Panc1 (cell line): Measurements from ENCODE around the gene IRF2BP2. TPM values are rescaled to one million over a fixed set of nuclear protein-coding genes. Genes with fewer than 3 reads are reported as not detected.

Experiments
- ATAC-seq: fragments of 200-7000 bp; cut with Tn5 transposase; 2 replicates; pipeline ENCODE4 v1.9.1; 2020; ENCODE audit warnings: mild to moderate bottlenecking, moderate library complexity
- BruUV-seq: library from RNA; stranded (reverse); fragments of 400-500 nt; replicated peaks from 2 replicates; lab custom pipeline; 2021; lab: Mats Ljungman, UMichigan
- CTCF ChIA-PET: fragments of 300-600 bp; sonication (Branson Sonifier 250); formaldehyde crosslinking; loops from one replicate; lab custom pipeline; 2022; ENCODE audit warnings: antibody characterized with exemption; lab: Charles Lee
- POLR2A ChIA-PET: fragments of 300-600 bp; sonication (Branson Sonifier 250); formaldehyde crosslinking; loops from one replicate; lab custom pipeline; 2022; ENCODE audit warnings: antibody characterized with exemption; lab: Charles Lee
- DNase-seq: peaks from one replicate; pipeline ENCODE4 v3.0.0-alpha.2; 2010; ENCODE audit warnings: low read depth, low spot score
- H3K27ac ChIP-seq: 2 replicates; pipeline ENCODE4 v1.5.1; 2011; ENCODE audit warnings: mild to moderate bottlenecking, low read length, inconsistent platforms
- H3K27me3 ChIP-seq: fragments of 200-500 bp; sonication (Bioruptor generic); 2 replicates; pipeline ENCODE4 v1.6.0; 2014; ENCODE audit warnings: low read length, inconsistent platforms; ENCODE audit not compliant: control insufficient read depth, insufficient read depth
- H3K36me3 ChIP-seq: fragments of 200-500 bp; sonication (Bioruptor generic); 2 replicates; pipeline ENCODE4 v1.5.1; 2014; ENCODE audit warnings: inconsistent platforms, mild to moderate bottlenecking, low read length, moderate library complexity; ENCODE audit not compliant: control insufficient read depth, insufficient read depth
- H3K4me1 ChIP-seq: 2 replicates; pipeline ENCODE4 v1.5.1; 2011; ENCODE audit warnings: inconsistent platforms, mild to moderate bottlenecking, low read length, moderate library complexity; ENCODE audit not compliant: control insufficient read depth, insufficient read depth
- H3K4me3 ChIP-seq, 2 experiments: 2 replicates each; pipeline ENCODE4 v1.5.1; 2011 to 2012; ENCODE audit warnings: low read depth in 2 of 2, low read length in 2 of 2, mild to moderate bottlenecking in 2 of 2, inconsistent platforms in 1 of 2, moderate library complexity in 1 of 2
- H3K9me3 ChIP-seq: fragments of 200-500 bp; sonication (Bioruptor generic); 2 replicates; pipeline ENCODE4 v1.5.1; 2014; ENCODE audit warnings: low read depth, mild to moderate bottlenecking, inconsistent platforms, low read length, moderate library complexity; ENCODE audit not compliant: control insufficient read depth, insufficient read depth
- CTCF ChIP-seq: fragments of 450-650 bp; IDR thresholded peaks from 2 replicates; pipeline ENCODE4 v1.5.1; 2017; ENCODE audit warnings: mild to moderate bottlenecking
- POLR2AphosphoS5 ChIP-seq: IDR thresholded peaks from 2 replicates; pipeline ENCODE4 v1.6.1; 2012; ENCODE audit warnings: mild to moderate bottlenecking, low read depth, low read length, moderate library complexity
- REST ChIP-seq, 2 experiments: IDR thresholded peaks; 2 replicates each; pipeline ENCODE4 v1.6.1; 2011 to 2012; ENCODE audit warnings: low read depth in 2 of 2, control low read depth in 1 of 2, low read length in 1 of 2, mild to moderate bottlenecking in 1 of 2, moderate library complexity in 1 of 2; ENCODE audit not compliant: insufficient read depth in 1 of 2
- SIN3A ChIP-seq: IDR thresholded peaks from 2 replicates; pipeline ENCODE4 v1.6.1; 2012; ENCODE audit warnings: low read depth, mild to moderate bottlenecking, low read length, moderate library complexity, borderline replicate concordance; ENCODE audit not compliant: insufficient read depth
- TCF7L2 ChIP-seq: IDR thresholded peaks from 2 replicates; pipeline ENCODE4 v1.6.1; 2011; ENCODE audit warnings: mild to moderate bottlenecking, low read depth, low read length, inconsistent platforms
- in situ Hi-C: cut with HindIII; loops from 2 replicates; pipeline ENCODE4 v1.10.0; 2016; ENCODE audit warnings: low sequenced_read_pairs, low pct_unique_long_range_greater_than_20kb
- intact Hi-C: fragments of 100-400 bp; cut with micrococcal nuclease; formaldehyde crosslinking; loops from one replicate; pipeline ENCODE4 v1.10.0; 2022; ENCODE audit not compliant: unreplicated experiment
- total RNA-seq: library from RNA; stranded (reverse); gene quantifications from one replicate; pipeline ENCODE4 v1.2.1, GENCODE V29; 2021; ENCODE audit not compliant: unreplicated experiment

The IRF2BP2 gene
- total RNA-seq, 1 experiment from 2014 or later: 187 TPM

- H3K4me1 ChIP-seq: peaks cover 68% of the 10 kb centered on the region
- no peaks in the 10 kb centered on the region for H3K36me3 ChIP-seq
- ChIA-PET POLR2A (interaction anchor here (0.6 to 1.0 kb wide), 4 partner anchors 9 to 435 kb away, joined by 3 to 4 read pairs (median 4); no protein-coding TSS in a partner anchor), CTCF (interaction anchor here (0.7 kb wide), 1 partner anchor 17 kb away, joined by 6 read pairs; no protein-coding TSS in a partner anchor)
- intact Hi-C loops: no loop called here
- no peak for ATAC-seq
- peak overlapping the region; percentile 100 for H3K27ac ChIP-seq
- H3K9me3 ChIP-seq: no peaks in the 10 kb centered on the region
- no TSS peak for BruUV-seq
- TF ChIP-seq REST (IDR thresholded peaks at IDR 0.05; ENCODE audit: insufficient read depth in 1 of 2, low read depth in 2 of 2, low read length in 1 of 2): no peak
- TF ChIP-seq TCF7L2: no peak
- TF ChIP-seq CTCF: no peak
- no peak for TF ChIP-seq SIN3A
- no peak for TF ChIP-seq POLR2AphosphoS5
- no peaks in the 10 kb centered on the region for H3K27me3 ChIP-seq
- no peak for DNase-seq
- in situ Hi-C loops: loop anchor here (25.0 kb wide), 1 partner anchor 341 kb away; no protein-coding TSS in a partner anchor
- H3K4me3 ChIP-seq: no peak overlapping the region
Observed at GRCh38 chr1:234621657-234622335, 11.8 kb upstream of the IRF2BP2 start.

- in situ Hi-C loops: loop anchor here (25.0 kb wide), 1 partner anchor 341 kb away; no protein-coding TSS in a partner anchor
- ATAC-seq: no peak
- H3K27ac ChIP-seq: peak overlapping the region; percentile 100
- no peaks in the 10 kb centered on the region for H3K27me3 ChIP-seq
- no peaks in the 10 kb centered on the region for H3K36me3 ChIP-seq
- POLR2A ChIA-PET: interaction anchor here (0.6 kb wide), 1 partner anchor 91 kb away, joined by 4 read pairs; no protein-coding TSS in a partner anchor
- no peak for DNase-seq
- no peak overlapping the region for H3K4me3 ChIP-seq
- BruUV-seq: no TSS peak
- TF ChIP-seq TCF7L2 (no peak), CTCF (no peak), POLR2AphosphoS5 (no peak), REST (IDR thresholded peaks at IDR 0.05; ENCODE audit: insufficient read depth in 1 of 2, low read depth in 2 of 2, low read length in 1 of 2) (no peak), SIN3A (no peak)
- intact Hi-C loops: no loop called here
- CTCF ChIA-PET: no interaction called here
- H3K4me1 ChIP-seq: peaks cover 75% of the 10 kb centered on the region
- H3K9me3 ChIP-seq: no peaks in the 10 kb centered on the region
Observed at GRCh38 chr1:234621127-234621468, 11.1 kb upstream of the IRF2BP2 start.
